Nephron progenitor cell (in vitro differentiated cells): Measurements from ENCODE around the gene NGRN.
"Not testable (repeated sequence)": the region's sequence is repeated elsewhere in the genome, so short reads cannot be mapped to it uniquely, and the experiment has no call there.

Experiments
- DNase-seq: peaks from one replicate; pipeline ENCODE4 v3.0.0; 2021
- H3K27ac Mint-ChIP-seq: 2 replicates; pipeline ENCODE4 v1.8.0; 2021; ENCODE audit warnings: mild to moderate bottlenecking, moderate library complexity, mixed read lengths
- H3K27me3 Mint-ChIP-seq: 2 replicates; pipeline ENCODE4 v1.8.0; 2021; ENCODE audit warnings: mild to moderate bottlenecking, low read depth, mixed read lengths; ENCODE audit not compliant: poor library complexity
- H3K36me3 Mint-ChIP-seq: 2 replicates; pipeline ENCODE4 v1.8.0; 2021; ENCODE audit warnings: low read depth, mixed read lengths
- H3K4me1 Mint-ChIP-seq: 2 replicates; pipeline ENCODE4 v1.8.0; 2021; ENCODE audit warnings: mixed read lengths
- H3K4me3 Mint-ChIP-seq: 2 replicates; pipeline ENCODE4 v1.8.0; 2021; ENCODE audit warnings: mild to moderate bottlenecking, moderate library complexity, mixed read lengths
- H3K9me3 Mint-ChIP-seq: 2 replicates; pipeline ENCODE4 v1.8.0; 2021; ENCODE audit warnings: mild to moderate bottlenecking, moderate library complexity, mixed read lengths
- CTCF ChIP-seq: fragments of 200-600 bp; sonication (generic); IDR thresholded peaks from 2 replicates; pipeline ENCODE4 v1.5.0; 2021; ENCODE audit warnings: antibody characterized with exemption

Gene NGRN

GRCh38 chr15:90259524-90259923 is 5.9 kb upstream of the NGRN start:
- Mint-ChIP-seq H3K27ac (no peak overlapping the region), H3K4me3 (no peak overlapping the region), H3K27me3 (peaks cover 18% of the 10 kb centered on the region), H3K36me3 (no peaks in the 10 kb centered on the region), H3K4me1 (peaks cover 7% of the 10 kb centered on the region), H3K9me3 (no peaks in the 10 kb centered on the region)
- TF ChIP-seq CTCF = no peak
- no peak for DNase-seq

GRCh38 chr15:90260731-90261130 is 4.7 kb upstream of the NGRN start:
- Mint-ChIP-seq H3K27me3 (peaks cover 10% of the 10 kb centered on the region), H3K4me1 (peaks cover 12% of the 10 kb centered on the region)
- H3K4me3 Mint-ChIP-seq, H3K9me3 Mint-ChIP-seq, H3K27ac Mint-ChIP-seq, H3K36me3 Mint-ChIP-seq, DNase-seq: not testable (repeated sequence)

- Mint-ChIP-seq H3K27ac (no peak overlapping the region), H3K36me3 (no peaks in the 10 kb centered on the region), H3K9me3 (no peaks in the 10 kb centered on the region), H3K4me1 (peaks cover 19% of the 10 kb centered on the region), H3K27me3 (peaks cover 10% of the 10 kb centered on the region), H3K4me3 (no peak overlapping the region)
- no peak for TF ChIP-seq CTCF
- DNase-seq = no peak
Observed at GRCh38 chr15:90261811-90262210, 3.7 kb upstream of the NGRN start.

- peak overlapping the region; percentile 8 for H3K27ac Mint-ChIP-seq
- peaks cover 25% of the 10 kb centered on the region for H3K4me1 Mint-ChIP-seq
- no peaks in the 10 kb centered on the region for H3K9me3 Mint-ChIP-seq
- no peak for DNase-seq
- H3K36me3 Mint-ChIP-seq = peaks cover 5% of the 10 kb centered on the region
- peaks cover 10% of the 10 kb centered on the region for H3K27me3 Mint-ChIP-seq
- H3K4me3 Mint-ChIP-seq = no peak overlapping the region
- no peak for TF ChIP-seq CTCF
Observed at GRCh38 chr15:90262426-90262825, 3.0 kb upstream of the NGRN start.

GRCh38 chr15:90264671-90265070 is 801 bp upstream of the NGRN start:
- H3K4me1 Mint-ChIP-seq = peaks cover 45% of the 10 kb centered on the region
- no peak for DNase-seq
- TF ChIP-seq CTCF = no peak
- H3K27me3 Mint-ChIP-seq = peaks cover 10% of the 10 kb centered on the region
- peak overlapping the region; percentile 97 for H3K4me3 Mint-ChIP-seq
- peak overlapping the region; percentile 97 for H3K27ac Mint-ChIP-seq
- no peaks in the 10 kb centered on the region for H3K9me3 Mint-ChIP-seq
- H3K36me3 Mint-ChIP-seq = peaks cover 21% of the 10 kb centered on the region

- peak overlapping the region; percentile 97 for H3K4me3 Mint-ChIP-seq
- peak; percentile 29 for DNase-seq
- H3K27me3 Mint-ChIP-seq = peaks cover 10% of the 10 kb centered on the region
- peaks cover 34% of the 10 kb centered on the region for H3K36me3 Mint-ChIP-seq
- H3K27ac Mint-ChIP-seq = peak overlapping the region; percentile 98
- TF ChIP-seq CTCF = no peak
- H3K4me1 Mint-ChIP-seq = peaks cover 54% of the 10 kb centered on the region
- H3K9me3 Mint-ChIP-seq = no peaks in the 10 kb centered on the region
Observed at GRCh38 chr15:90266061-90266431, 574 bp downstream of the NGRN start.
